Pancreas (tissue), 10 donors: ENCODE measurements around the gene RFPL2. TPM values are rescaled to one million over a fixed set of nuclear protein-coding genes. Genes with fewer than 3 reads are reported as not detected.

ENCODE experiments used
- ATAC-seq, 4 donors: fragments of 200-7000 bp; cut with Tn5 transposase; one replicate each; pipeline versions ENCODE4 v1.8.0 to v1.9.1; 2020; ENCODE audit warnings: mild to moderate bottlenecking in 4 of 4, moderate library complexity in 4 of 4
- DNase-seq, 6 donors: peaks; one replicate each; pipeline ENCODE4 v3.0.0-alpha.2; 2020
- FAIRE-seq: peaks from 2 replicates; lab custom pipeline; 2012; peaks lifted over from hg19 to GRCh38; lab: Jason Lieb, UNC
- H3K27ac ChIP-seq, 4 donors: fragments of 200-600 bp; sonication (generic); 1 replicate in 3 of 4; 2 replicates in 1 of 4; pipeline versions ENCODE4 v1.5.0 to v1.8.0; 2020
- H3K27me3 ChIP-seq, 4 donors: fragments of 200-600 bp; one replicate each; pipeline ENCODE4 v1.8.0; 2021
- H3K36me3 ChIP-seq, 3 donors: fragments of 200-600 bp; sonication (generic) in 1 of 3; one replicate each; pipeline versions ENCODE4 v1.5.0 to v1.8.0; 2020 to 2021
- H3K4me1 ChIP-seq, 3 donors: fragments of 200-600 bp; one replicate each; pipeline ENCODE4 v1.8.0; 2021
- H3K4me3 ChIP-seq, 4 donors: fragments of 200-600 bp; sonication (generic) in 2 of 4; one replicate each; pipeline versions ENCODE4 v1.5.0 to v1.8.0; 2020 to 2021
- H3K9me3 ChIP-seq, 4 donors: fragments of 200-600 bp; one replicate each; pipeline ENCODE4 v1.8.0; 2021
- WGBS, 2 donors: extraction: QIAGEN DNeasy Blood & Tissue Kit; methylation state at CpG; one replicate each; pipeline ENCODE4 v1.1.7; 2013; 5-methylcytosine and 5-hydroxymethylcytosine counted together
- intact Hi-C, 3 donors: fragments of 100-400 bp; cut with DNase I; formaldehyde crosslinking; loops; one replicate each; pipeline versions ENCODE4 v1.11.1 to v1.14.2; 2022
- polyA plus RNA-seq, 2 donors: library from polyadenylated mRNA; stranded (reverse); fragments of 200-250 nt; gene quantifications; one replicate each; pipeline ENCODE4 v1.2.3, GENCODE V29; 2013
- total RNA-seq, 6 donors: library from RNA; stranded (reverse); fragmentation: NEBNext Ultra II Directional in 4 of 6; extraction: Animal tissue kit (Norgen Biotek cat#: 25700) in 4 of 6; gene quantifications; one replicate each; pipeline versions ENCODE4 v1.2.1 to v1.2.4, GENCODE V29; 2021 to 2023
- TF ChIP-seq, protein P1 (sequence below), 4 donors: fragments of 200-600 bp; sonication (generic) in 3 of 4; IDR thresholded peaks; one replicate each; pipeline versions ENCODE4 v1.5.0 to v1.8.0; 2021; ENCODE audit warnings: antibody characterized with exemption in 4 of 4
- donor health status: healthy with polysubstance abuse.
- donor health status: DM: no; HTN: no; CAD: no; lungs with moderate emphysema.
- donor health status: DM: no; HTN: no; CAD: no.
- donor health status: control.
- donor health status: control.
- donor health status: Bipolar disorder and iron deficiency.
- donor health status: DM: yes; HTN: yes; CAD: no.
- donor health status: DM: no; HTN: no; CAD: no.
- donor health status: DM: no; HTN: no; CAD: no.
- donor health status: DM: yes; HTN: yes; CAD: no.

RFPL2 gene
- total and polyA plus RNA-seq, 8 donors: 0.08 to 1.5 (median 0.19) TPM; not detected in 5

- FAIRE-seq: no peak
- H3K27ac ChIP-seq: no peak overlapping the region
- no peaks in the 10 kb centered on the region for H3K27me3 ChIP-seq
- TF ChIP-seq, protein P1, sequence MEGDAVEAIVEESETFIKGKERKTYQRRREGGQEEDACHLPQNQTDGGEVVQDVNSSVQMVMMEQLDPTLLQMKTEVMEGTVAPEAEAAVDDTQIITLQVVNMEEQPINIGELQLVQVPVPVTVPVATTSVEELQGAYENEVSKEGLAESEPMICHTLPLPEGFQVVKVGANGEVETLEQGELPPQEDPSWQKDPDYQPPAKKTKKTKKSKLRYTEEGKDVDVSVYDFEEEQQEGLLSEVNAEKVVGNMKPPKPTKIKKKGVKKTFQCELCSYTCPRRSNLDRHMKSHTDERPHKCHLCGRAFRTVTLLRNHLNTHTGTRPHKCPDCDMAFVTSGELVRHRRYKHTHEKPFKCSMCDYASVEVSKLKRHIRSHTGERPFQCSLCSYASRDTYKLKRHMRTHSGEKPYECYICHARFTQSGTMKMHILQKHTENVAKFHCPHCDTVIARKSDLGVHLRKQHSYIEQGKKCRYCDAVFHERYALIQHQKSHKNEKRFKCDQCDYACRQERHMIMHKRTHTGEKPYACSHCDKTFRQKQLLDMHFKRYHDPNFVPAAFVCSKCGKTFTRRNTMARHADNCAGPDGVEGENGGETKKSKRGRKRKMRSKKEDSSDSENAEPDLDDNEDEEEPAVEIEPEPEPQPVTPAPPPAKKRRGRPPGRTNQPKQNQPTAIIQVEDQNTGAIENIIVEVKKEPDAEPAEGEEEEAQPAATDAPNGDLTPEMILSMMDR (IDR thresholded peaks at IDR 0.05): no peak
- ATAC-seq: no peak
- H3K4me1 ChIP-seq: no peaks in the 10 kb centered on the region
- 90% methylated on average over 1 of the region's 1 CpG for WGBS, 2 donors
- H3K36me3 ChIP-seq: no peaks in the 10 kb centered on the region
- no peaks in the 10 kb centered on the region for H3K9me3 ChIP-seq
- no peak for DNase-seq
- H3K4me3 ChIP-seq: no peak overlapping the region
- intact Hi-C loops: no loop called here
Observed at GRCh38 chr22:32244547-32244946, 39.7 kb upstream of the RFPL2 start.

DNA sequence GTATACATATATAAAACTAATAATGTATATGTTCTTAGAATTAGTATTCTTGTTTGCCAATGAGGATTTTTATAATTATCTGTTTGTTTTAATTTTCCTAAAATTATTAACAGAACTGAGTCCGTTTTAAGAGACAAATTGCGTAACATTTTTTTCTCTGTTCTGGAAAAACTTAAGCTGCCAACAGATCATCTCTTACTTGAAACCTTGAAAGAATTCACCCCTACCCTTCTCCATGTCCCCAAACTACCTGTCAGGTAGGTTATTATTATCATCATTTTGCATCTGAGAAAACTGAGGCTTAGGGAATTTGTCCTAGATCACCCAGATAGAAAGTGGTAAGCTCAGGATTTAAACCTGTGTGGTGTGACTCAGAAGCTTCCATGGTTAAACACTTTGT, 35.6 kb upstream of the RFPL2 start:
- intact Hi-C loops: no loop called here
- 41 to 58% methylated on average over 2 of the region's 2 CpGs for WGBS, 2 donors

GRCh38 chr22:32237906-32238305, 33.0 kb upstream of the RFPL2 start:
- intact Hi-C loops: no loop called here
- no peak for FAIRE-seq

More for the DNA sequence above, 35.6 kb upstream of the RFPL2 start:
- Histone ChIP-seq H3K27me3 (peaks cover 0 to under 1% (median 0%) of the 10 kb centered on the region in 4 donors), H3K9me3 (no peaks in the 10 kb centered on the region), H3K36me3 (no peaks in the 10 kb centered on the region), H3K4me3 (no peak overlapping the region), H3K4me1 (no peaks in the 10 kb centered on the region), H3K27ac (no peak overlapping the region)
- DNase-seq: no peak
- FAIRE-seq: no peak
- TF ChIP-seq, protein P1 (IDR thresholded peaks at IDR 0.05): no peak
- no peak for ATAC-seq

DNA sequence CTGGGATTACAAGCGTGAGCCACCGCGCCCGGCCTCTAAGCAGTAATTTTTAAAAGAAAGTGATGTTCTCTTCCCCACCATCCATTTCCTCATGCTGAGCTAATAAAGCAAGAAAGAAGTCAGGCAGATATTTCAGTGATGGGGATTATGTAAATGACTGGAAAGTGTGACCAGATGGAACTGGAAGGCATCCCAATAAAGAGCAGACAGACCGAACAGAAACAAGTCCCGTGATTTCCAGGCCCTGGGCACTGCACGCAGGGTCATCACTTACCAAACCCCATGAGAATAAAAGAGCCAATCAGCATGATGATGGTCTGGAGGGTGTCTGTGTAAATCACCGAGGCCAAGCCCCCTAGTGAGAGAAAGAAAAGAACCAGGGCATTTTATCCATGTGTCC, 32.1 kb upstream of the RFPL2 start:
- TF ChIP-seq, protein P1 (IDR thresholded peaks at IDR 0.05): no peak
- no peaks in the 10 kb centered on the region for H3K9me3 ChIP-seq
- peaks cover 0 to 4% (median 0%) of the 10 kb centered on the region in 4 donors for H3K27me3 ChIP-seq
- no peak overlapping the region for H3K27ac ChIP-seq
- no peak overlapping the region for H3K4me3 ChIP-seq
- 73 to 83% methylated on average over 8 of the region's 8 CpGs for WGBS, 2 donors
- no peaks in the 10 kb centered on the region for H3K4me1 ChIP-seq
- ATAC-seq (peak in 2 of 4 donors; percentile 32 to 50), FAIRE-seq (no peak), DNase-seq (no peak)
- intact Hi-C loops: no loop called here
- H3K36me3 ChIP-seq: no peaks in the 10 kb centered on the region

More at GRCh38 chr22:32237906-32238305, 33.0 kb upstream of the RFPL2 start:
- Histone ChIP-seq H3K4me3 (no peak overlapping the region), H3K9me3 (no peaks in the 10 kb centered on the region), H3K27ac (no peak overlapping the region), H3K27me3 (peaks cover 0 to 4% (median 0%) of the 10 kb centered on the region in 4 donors), H3K4me1 (no peaks in the 10 kb centered on the region), H3K36me3 (no peaks in the 10 kb centered on the region)
- TF ChIP-seq, protein P1 (IDR thresholded peaks at IDR 0.05): no peak
- 28 to 47% methylated on average over 1 of the region's 1 CpG for WGBS, 2 donors
- DNase-seq (no peak), ATAC-seq (peak in 2 of 4 donors; percentile 49 to 59)

DNA sequence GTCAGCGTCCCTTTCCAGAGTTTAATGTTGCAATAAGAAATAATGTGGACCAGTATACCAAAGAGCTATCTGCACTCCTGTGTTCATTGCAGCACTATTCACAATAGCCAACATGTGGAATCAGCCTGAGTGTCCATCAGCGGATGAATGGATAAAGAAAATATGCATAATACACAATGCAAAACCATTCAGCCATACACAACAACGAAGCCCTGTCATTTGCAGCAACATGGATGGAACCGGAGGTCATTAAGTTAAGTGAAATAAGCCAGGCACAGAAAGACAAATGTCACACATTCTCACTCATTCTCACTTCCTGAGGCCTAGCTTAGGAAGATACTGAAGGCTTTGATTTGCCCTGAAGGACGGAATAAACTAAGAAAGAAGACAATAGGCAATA, 28.2 kb upstream of the RFPL2 start:
- Histone ChIP-seq H3K4me1 (no peaks in the 10 kb centered on the region), H3K27me3 (peaks cover 0 to 4% (median 0%) of the 10 kb centered on the region in 4 donors), H3K27ac (no peak overlapping the region), H3K36me3 (no peaks in the 10 kb centered on the region), H3K9me3 (no peaks in the 10 kb centered on the region), H3K4me3 (no peak overlapping the region)
- WGBS, 2 donors: 70 to 79% methylated on average over 5 of the region's 5 CpGs
- intact Hi-C loops: no loop called here
- TF ChIP-seq, protein P1 (IDR thresholded peaks at IDR 0.05): no peak
- ATAC-seq (no peak), FAIRE-seq (no peak), DNase-seq (no peak)
